ENCODE measurements around the gene DHFR. TPM values are rescaled to one million over a fixed set of nuclear protein-coding genes. Genes with fewer than 3 reads are reported as not detected.

The DHFR gene
- total RNA-seq, 1 experiment from 2014 or later = 72.2 TPM

DNA sequence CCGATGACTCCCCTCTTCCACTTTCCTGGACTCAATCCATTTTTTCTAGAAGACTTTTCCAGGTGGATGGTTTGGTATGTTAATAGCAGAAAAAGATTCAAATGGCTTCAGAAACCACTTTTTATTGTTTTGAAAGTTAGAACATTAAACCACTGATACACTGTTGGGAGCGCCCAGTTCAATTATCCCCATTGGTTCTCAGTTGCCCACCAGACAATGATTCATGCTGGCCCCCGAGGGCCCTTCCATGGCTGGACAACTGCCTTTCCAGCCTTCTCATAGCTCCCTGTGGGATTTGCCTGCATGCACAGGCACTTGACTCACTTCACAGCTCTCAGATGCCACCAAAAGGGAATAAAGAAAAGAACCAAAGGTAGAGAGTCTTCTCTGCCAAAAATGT, 63.4 kb downstream of the DHFR start:
- no peak overlapping the region for H4K8ac ChIP-seq (replicated peaks; ENCODE audit: insufficient read length, low read depth, low read length)
- no peaks in the 10 kb centered on the region for H3K36me3 Mint-ChIP-seq (ENCODE audit: insufficient read depth in 1 of 3, low read depth in 3 of 3)
- H3K9me3 Mint-ChIP-seq = no peaks in the 10 kb centered on the region
- DNase-seq = no peak
- no peak overlapping the region for H3T11ph ChIP-seq (ENCODE audit: low read length)
- no peak overlapping the region; a peak in 1 of 7 replicates for H3K27ac Mint-ChIP-seq
- no peak overlapping the region for H2BK5ac ChIP-seq (ENCODE audit: insufficient read length, low read length)
- H3K27me3 ChIP-seq (ENCODE audit: insufficient read depth, low read length) = no peaks in the 10 kb centered on the region
- no peak overlapping the region for H2AK5ac ChIP-seq (ENCODE audit: insufficient read length, low read length)
- H3K4me1 Mint-ChIP-seq = peaks cover 3 to 5% of the 10 kb centered on the region in 2 experiments
- H3K4ac ChIP-seq (ENCODE audit: low read depth, low read length) = no peak overlapping the region
- no peak overlapping the region for H3K4me2 ChIP-seq (ENCODE audit: insufficient read depth, insufficient read length, low read length)
- H2BK120ac ChIP-seq (ENCODE audit: low read depth, low read length, poor library complexity, severe bottlenecking) = no peak overlapping the region
- H2BK20ac ChIP-seq (ENCODE audit: low read depth, low read length, poor library complexity, severe bottlenecking) = no peak overlapping the region
- no peaks in the 10 kb centered on the region for H3K79me2 ChIP-seq (ENCODE audit: insufficient read depth, low read length)
- no peaks in the 10 kb centered on the region for H3K4me1 ChIP-seq (ENCODE audit: insufficient read depth, low read length)
- H4K91ac ChIP-seq (ENCODE audit: insufficient read length, low read depth, low read length) = no peak overlapping the region
- H4K5ac ChIP-seq (ENCODE audit: insufficient read length, low read depth, low read length) = no peak overlapping the region
- no peak overlapping the region for H2BK12ac ChIP-seq (ENCODE audit: insufficient read length, low read depth, low read length)
- no peak overlapping the region for H3K9ac ChIP-seq (ENCODE audit: extremely low read depth, insufficient read length, low read length)
- no peak overlapping the region for H2AFZ ChIP-seq (ENCODE audit: low read length)
- H3K4me3 Mint-ChIP-seq = no peak overlapping the region
- no peaks in the 10 kb centered on the region for H3K27me3 Mint-ChIP-seq (ENCODE audit: low read depth)
- no CpG with 5 or more reads among the region's 3 CpGs for WGBS (ENCODE audit: extremely low coverage, insufficient read length, low lambda C conversion rate)
- no peak overlapping the region for H3K14ac ChIP-seq (ENCODE audit: insufficient read depth, low read length)
- H3K23ac ChIP-seq (ENCODE audit: insufficient read length, low read depth, low read length) = no peak overlapping the region
- no peaks in the 10 kb centered on the region for H3K9me3 ChIP-seq (ENCODE audit: control insufficient read depth, low read depth, low read length)
- no peak overlapping the region for H3K56ac ChIP-seq (ENCODE audit: insufficient read length, low read depth, low read length)
- H3K27ac ChIP-seq (ENCODE audit: insufficient read length, low read depth, low read length) = no peak overlapping the region
- H3K79me1 ChIP-seq (ENCODE audit: insufficient read depth, low read depth, low read length, poor library complexity, severe bottlenecking) = no peaks in the 10 kb centered on the region
- no peak overlapping the region for H2BK15ac ChIP-seq (ENCODE audit: low read depth, low read length)
- H3K23me2 ChIP-seq (ENCODE audit: insufficient read length, low read depth, low read length, poor library complexity, severe bottlenecking) = no peaks in the 10 kb centered on the region
- no peaks in the 10 kb centered on the region for H4K20me1 ChIP-seq (ENCODE audit: control insufficient read depth, insufficient read depth, insufficient read length)
- TF ChIP-seq, protein P1, sequence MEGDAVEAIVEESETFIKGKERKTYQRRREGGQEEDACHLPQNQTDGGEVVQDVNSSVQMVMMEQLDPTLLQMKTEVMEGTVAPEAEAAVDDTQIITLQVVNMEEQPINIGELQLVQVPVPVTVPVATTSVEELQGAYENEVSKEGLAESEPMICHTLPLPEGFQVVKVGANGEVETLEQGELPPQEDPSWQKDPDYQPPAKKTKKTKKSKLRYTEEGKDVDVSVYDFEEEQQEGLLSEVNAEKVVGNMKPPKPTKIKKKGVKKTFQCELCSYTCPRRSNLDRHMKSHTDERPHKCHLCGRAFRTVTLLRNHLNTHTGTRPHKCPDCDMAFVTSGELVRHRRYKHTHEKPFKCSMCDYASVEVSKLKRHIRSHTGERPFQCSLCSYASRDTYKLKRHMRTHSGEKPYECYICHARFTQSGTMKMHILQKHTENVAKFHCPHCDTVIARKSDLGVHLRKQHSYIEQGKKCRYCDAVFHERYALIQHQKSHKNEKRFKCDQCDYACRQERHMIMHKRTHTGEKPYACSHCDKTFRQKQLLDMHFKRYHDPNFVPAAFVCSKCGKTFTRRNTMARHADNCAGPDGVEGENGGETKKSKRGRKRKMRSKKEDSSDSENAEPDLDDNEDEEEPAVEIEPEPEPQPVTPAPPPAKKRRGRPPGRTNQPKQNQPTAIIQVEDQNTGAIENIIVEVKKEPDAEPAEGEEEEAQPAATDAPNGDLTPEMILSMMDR (conservative IDR thresholded peaks at IDR 0.05) = no peak
- H3K18ac ChIP-seq (ENCODE audit: insufficient read length, low read depth, low read length) = no peak overlapping the region
